GM12878 (cell line): ENCODE data around the gene WWOX. TPM values are rescaled to one million over a fixed set of nuclear protein-coding genes. Genes with fewer than 3 reads are reported as not detected.

Experiments
- ATAC-seq: fragments of 200-7000 bp; cut with Tn5 transposase; 3 replicates; pipeline ENCODE4 v1.9.1; 2020; ENCODE audit warnings: mild to moderate bottlenecking, moderate library complexity
- BruUV-seq: library from RNA; stranded (reverse); fragments of 400-500 nt; replicated peaks from 2 replicates; lab custom pipeline; 2021; lab: Mats Ljungman, UMichigan
- CTCF ChIA-PET: fragments of 300-600 bp; sonication (Branson Sonifier 250); formaldehyde crosslinking; extraction: SDS; loops from one replicate; lab custom pipeline; 2021; ENCODE audit warnings: inconsistent platforms; lab: Yijun Ruan, JAX
- POLR2A ChIA-PET: fragments of 350-600 bp; formaldehyde crosslinking; extraction: SDS; loops from one replicate; lab custom pipeline; 2021; ENCODE audit warnings: inconsistent platforms; lab: Charles Lee
- RAD21 ChIA-PET: fragments of 300-600 bp; sonication (Branson Sonifier 250); formaldehyde crosslinking; loops from one replicate; lab custom pipeline; 2023; ENCODE audit warnings: antibody characterized with exemption; ENCODE audit not compliant: unreplicated experiment; lab: Charles Lee
- SMC1A ChIA-PET: fragments of 300-600 bp; sonication (Branson Sonifier 250); formaldehyde crosslinking; loops from one replicate; lab custom pipeline; 2023; ENCODE audit not compliant: unreplicated experiment, uncharacterized antibody; lab: Charles Lee
- DNase-seq: peaks from one replicate; pipeline ENCODE4 v3.0.0-alpha.2; 2011; ENCODE audit warnings: low read depth, low spot score
- FAIRE-seq: peaks from 3 replicates; lab custom pipeline; 2011; peaks lifted over from hg19 to GRCh38; lab: Jason Lieb, UNC
- H2AFZ ChIP-seq: 2 replicates; pipeline ENCODE4 v1.6.0; 2011; ENCODE audit warnings: low read depth, low read length, control low read depth; ENCODE audit not compliant: control insufficient read depth
- H3K27ac ChIP-seq: 2 replicates; pipeline ENCODE4 v1.5.1; 2011; ENCODE audit warnings: control low read depth; ENCODE audit not compliant: control insufficient read depth, insufficient read depth
- H3K27me3 ChIP-seq, 2 experiments: replicated peaks in 1 of 2; 2 replicates each; pipeline versions ENCODE4 v1.6.0 to v1.6.1; 2011; ENCODE audit warnings: low read length in 1 of 2; ENCODE audit not compliant: control insufficient read depth in 2 of 2, insufficient read depth in 2 of 2
- H3K36me3 ChIP-seq, 2 experiments: 2 replicates each; pipeline ENCODE4 v1.5.1; 2011; ENCODE audit warnings: low read length in 1 of 2; ENCODE audit not compliant: control insufficient read depth in 2 of 2, insufficient read depth in 2 of 2
- H3K4me1 ChIP-seq: 2 replicates; pipeline ENCODE4 v1.6.1; 2011; ENCODE audit warnings: mild to moderate bottlenecking, low read length, moderate library complexity, mixed read lengths; ENCODE audit not compliant: control insufficient read depth, insufficient read depth
- H3K4me2 ChIP-seq: 2 replicates; pipeline ENCODE4 v1.6.0; 2011; ENCODE audit warnings: control low read depth; ENCODE audit not compliant: control insufficient read depth, insufficient read depth
- H3K4me3 ChIP-seq: fragments of 200-600 bp; sonication (generic); 2 replicates; pipeline ENCODE4 v1.5.1; 2016
- H3K79me2 ChIP-seq: 2 replicates; pipeline ENCODE4 v1.6.0; 2011; ENCODE audit warnings: low read length; ENCODE audit not compliant: control insufficient read depth, insufficient read depth
- H3K9ac ChIP-seq: 2 replicates; pipeline ENCODE4 v1.8.0; 2011; ENCODE audit warnings: low read length, control low read depth, mixed read lengths; ENCODE audit not compliant: control insufficient read depth, insufficient read depth
- H3K9me3 ChIP-seq: replicated peaks from 3 replicates; pipeline ENCODE4 v1.5.1; 2011; ENCODE audit warnings: mild to moderate bottlenecking, low read length; ENCODE audit not compliant: control insufficient read depth, insufficient read depth
- H4K20me1 ChIP-seq: 2 replicates; pipeline ENCODE4 v1.6.0; 2011; ENCODE audit not compliant: control insufficient read depth, insufficient read depth
- MEF2B ChIP-seq: fragments of 450-650 bp; IDR thresholded peaks from 2 replicates; pipeline ENCODE4 v1.6.1; 2018; ENCODE audit warnings: mild to moderate bottlenecking, moderate library complexity; ENCODE audit not compliant: partially characterized antibody, poor library complexity, severe bottlenecking
- NFIC ChIP-seq: IDR thresholded peaks from 2 replicates; pipeline ENCODE4 v1.6.1; 2012; ENCODE audit warnings: low read depth, mild to moderate bottlenecking, inconsistent platforms, low read length, moderate library complexity
- WGBS: methylation state at CpG from one replicate; pipeline ENCODE4 v1.1.6; 2016; ENCODE audit warnings: low lambda C conversion rate; ENCODE audit not compliant: insufficient replicate concordance, insufficient coverage; ENCODE audit errors: missing lambda C conversion rate; 5-methylcytosine and 5-hydroxymethylcytosine counted together
- in situ Hi-C: fragments of 300-500 bp; cut with MboI; formaldehyde crosslinking; loops from 9 replicates; pipeline ENCODE4 v1.14.3; 2018; ENCODE audit warnings: mixed read lengths
- intact Hi-C: fragments of 100-400 bp; cut with micrococcal nuclease; formaldehyde crosslinking; loops from one replicate; pipeline ENCODE4 v1.14.2; 2022; ENCODE audit not compliant: unreplicated experiment
- polyA plus RNA-seq, 11 experiments: library from polyadenylated mRNA; depleted of rRNA in 4 of 11; unstranded in 6 of 11; stranded (reverse) in 5 of 11; fragments of >200 nt; fragmentation: Nextera tagmentation in 4 of 11; fragmentation: Illumina TruSeq in 1 of 11; extraction: Ambion mirVana in 4 of 11; extraction: Trizol in 1 of 11; gene quantifications; 1 replicate in 1 of 11; 2 replicates in 10 of 11; pipeline versions ENCODE4 v1.2.1 to v1.2.3, GENCODE V29; 2011 to 2016; ENCODE audit warnings: inconsistent platforms in 2 of 11, missing spikeins in 2 of 11, low read depth in 1 of 11
- total RNA-seq, 4 experiments: library from RNA; depleted of rRNA in 3 of 4; stranded (reverse); fragments of >200 nt in 3 of 4; fragmentation: Illumina TruSeq in 1 of 4; extraction: Trizol in 1 of 4; gene quantifications; 2 replicates each; pipeline versions ENCODE4 v1.2.1 to v1.2.3, GENCODE V29; 2013 to 2021
- TF ChIP-seq, protein P1 (sequence below): fragments of 450-650 bp; formaldehyde crosslinking; IDR thresholded peaks from 2 replicates; pipeline ENCODE4 v1.4.0; 2022; ENCODE audit warnings: mild to moderate bottlenecking, moderate library complexity
- TF ChIP-seq, protein P2 (sequence below): IDR thresholded peaks from 2 replicates; pipeline ENCODE4 v1.6.1; 2011; ENCODE audit warnings: low read depth, mild to moderate bottlenecking, low read length, moderate library complexity, borderline replicate concordance; ENCODE audit errors: extremely low read depth

The WWOX gene
- total and polyA plus RNA-seq, 10 of the 15 experiments (the other 5 are each of a cell fraction or from before 2014, with no cell fraction given) = 2.8 to 24.4 (median 17.8) TPM

DNA sequence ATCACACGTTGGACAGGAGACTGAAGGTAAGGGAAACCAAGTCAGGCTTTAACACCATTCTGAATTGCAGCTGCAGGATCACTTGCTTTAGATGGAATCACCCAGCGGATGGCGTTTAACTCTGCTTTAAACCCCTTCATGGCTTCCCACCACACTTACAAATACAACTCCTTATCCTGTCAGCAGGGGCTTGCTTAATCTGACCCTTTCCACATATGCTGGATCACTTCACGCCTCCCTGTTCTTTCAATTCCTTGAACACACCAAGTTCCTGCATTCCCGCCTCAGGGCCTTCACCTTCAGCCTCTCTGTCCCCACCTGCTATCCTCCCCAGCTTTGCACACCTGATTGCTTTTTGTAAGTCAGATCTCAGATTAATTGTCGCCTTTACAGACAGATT lies 1058.9 kb downstream of the WWOX start:
- H3K4me1 ChIP-seq = no peaks in the 10 kb centered on the region
- intact Hi-C loops (no loop called here), in situ Hi-C loops (no loop called here)
- ChIA-PET POLR2A (interaction anchor here (0.5 kb wide), 1 partner anchor 89 kb away, joined by 4 read pairs; no protein-coding TSS in a partner anchor), CTCF (interaction anchor here (1.2 kb wide), 1 partner anchor 11 kb away, joined by 3 read pairs; no protein-coding TSS in a partner anchor), SMC1A (no interaction called here)
- WGBS = 33% methylated on average over 6 of the region's 6 CpGs
- H3K4me3 ChIP-seq = no peak overlapping the region
- no peaks in the 10 kb centered on the region for H3K79me2 ChIP-seq
- FAIRE-seq (no peak), ATAC-seq (no peak)
- BruUV-seq = no TSS peak
- TF ChIP-seq, protein P1, sequence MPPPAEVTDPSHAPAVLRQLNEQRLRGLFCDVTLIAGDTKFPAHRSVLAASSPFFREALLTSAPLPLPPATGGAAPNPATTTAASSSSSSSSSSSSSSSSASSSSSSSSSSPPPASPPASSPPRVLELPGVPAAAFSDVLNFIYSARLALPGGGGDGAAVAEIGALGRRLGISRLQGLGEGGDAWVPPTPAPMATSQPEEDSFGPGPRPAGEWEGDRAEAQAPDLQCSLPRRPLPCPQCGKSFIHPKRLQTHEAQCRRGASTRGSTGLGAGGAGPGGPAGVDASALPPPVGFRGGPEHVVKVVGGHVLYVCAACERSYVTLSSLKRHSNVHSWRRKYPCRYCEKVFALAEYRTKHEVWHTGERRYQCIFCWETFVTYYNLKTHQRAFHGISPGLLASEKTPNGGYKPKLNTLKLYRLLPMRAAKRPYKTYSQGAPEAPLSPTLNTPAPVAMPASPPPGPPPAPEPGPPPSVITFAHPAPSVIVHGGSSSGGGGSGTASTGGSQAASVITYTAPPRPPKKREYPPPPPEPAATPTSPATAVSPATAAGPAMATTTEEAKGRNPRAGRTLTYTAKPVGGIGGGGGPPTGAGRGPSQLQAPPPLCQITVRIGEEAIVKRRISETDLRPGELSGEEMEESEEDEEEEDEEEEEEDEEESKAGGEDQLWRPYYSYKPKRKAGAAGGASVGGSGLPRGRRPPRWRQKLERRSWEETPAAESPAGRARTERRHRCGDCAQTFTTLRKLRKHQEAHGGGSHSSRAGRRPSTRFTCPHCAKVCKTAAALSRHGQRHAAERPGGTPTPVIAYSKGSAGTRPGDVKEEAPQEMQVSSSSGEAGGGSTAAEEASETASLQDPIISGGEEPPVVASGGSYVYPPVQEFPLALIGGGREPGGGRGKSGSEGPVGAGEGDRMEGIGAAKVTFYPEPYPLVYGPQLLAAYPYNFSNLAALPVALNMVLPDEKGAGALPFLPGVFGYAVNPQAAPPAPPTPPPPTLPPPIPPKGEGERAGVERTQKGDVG = no peak
- TF ChIP-seq NFIC = no peak
- TF ChIP-seq MEF2B = no peak
- TF ChIP-seq, protein P2, sequence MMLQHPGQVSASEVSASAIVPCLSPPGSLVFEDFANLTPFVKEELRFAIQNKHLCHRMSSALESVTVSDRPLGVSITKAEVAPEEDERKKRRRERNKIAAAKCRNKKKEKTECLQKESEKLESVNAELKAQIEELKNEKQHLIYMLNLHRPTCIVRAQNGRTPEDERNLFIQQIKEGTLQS = no peak
- TF ChIP-seq, all 136 proteins: peak for 0
- H3K36me3 ChIP-seq = no peaks in the 10 kb centered on the region
- H2AFZ ChIP-seq = no peak overlapping the region
- no peak overlapping the region for H3K9ac ChIP-seq
- H3K27ac ChIP-seq = no peak overlapping the region
- no peaks in the 10 kb centered on the region for H3K27me3 ChIP-seq
- no peak overlapping the region for H3K4me2 ChIP-seq
- RAD21 ChIA-PET = no interaction called here
- H4K20me1 ChIP-seq = no peaks in the 10 kb centered on the region
- DNase-seq = no peak
- no peaks in the 10 kb centered on the region for H3K9me3 ChIP-seq
